ENCODE results near the gene F12.
"Not testable (repeated sequence)": the region's sequence is repeated elsewhere in the genome, so short reads cannot be mapped to it uniquely, and the experiment has no call there.

Gene F12

GRCh38 chr5:177367323-177367848 lies 42.0 kb downstream of the F12 start:
- no peak for DNase-seq

GRCh38 chr5:177366528-177367322 lies 42.6 kb downstream of the F12 start:
- DNase-seq = no peak

- no peak for DNase-seq
These were observed 43.4 kb downstream of the F12 start for GRCh38 chr5:177365845-177366527.

GRCh38 chr5:177364159-177364962 lies 45.0 kb downstream of the F12 start:
- no peak for DNase-seq

GRCh38 chr5:177363565-177363964 lies 45.8 kb downstream of the F12 start:
- no peak for DNase-seq

GRCh38 chr5:177362610-177363507 lies 46.5 kb downstream of the F12 start:
- DNase-seq = peak; percentile 66

GRCh38 chr5:177362292-177362609 lies 47.1 kb downstream of the F12 start:
- no peak for DNase-seq

- DNase-seq = peak; percentile 38
These were observed 47.7 kb downstream of the F12 start for GRCh38 chr5:177361418-177362291.

GRCh38 chr5:177360740-177361139 lies 48.6 kb downstream of the F12 start:
- DNase-seq = not testable (repeated sequence)

GRCh38 chr5:177359860-177360259 lies 49.5 kb downstream of the F12 start:
- no peak for DNase-seq

- DNase-seq = no peak
These were observed 49.9 kb downstream of the F12 start for GRCh38 chr5:177359451-177359851.

GRCh38 chr5:177358370-177358819 lies 51.0 kb downstream of the F12 start:
- DNase-seq = no peak

GRCh38 chr5:177357459-177358351 lies 51.7 kb downstream of the F12 start, which contains the start of gene RGS14:
Gene RGS14 (plus strand): TSS chr5:177357924. CDS start chr5:177358025, 101 bp downstream.
- DNase-seq = peak; percentile 83

- DNase-seq = no peak
These were observed 52.3 kb downstream of the F12 start for GRCh38 chr5:177357146-177357458.

GRCh38 chr5:177356746-177357145 lies 52.6 kb downstream of the F12 start:
- no peak for DNase-seq

GRCh38 chr5:177355868-177356168 lies 53.5 kb downstream of the F12 start:
- no peak for DNase-seq

GRCh38 chr5:177355162-177355867 lies 54.0 kb downstream of the F12 start:
- DNase-seq = no peak

- DNase-seq = no peak
These were observed 54.7 kb downstream of the F12 start for GRCh38 chr5:177354711-177355110.

GRCh38 chr5:177354256-177354655 lies 55.1 kb downstream of the F12 start:
- no peak for DNase-seq

- DNase-seq = no peak
These were observed 56.3 kb downstream of the F12 start for GRCh38 chr5:177353093-177353492.
